ENCODE measurements around the gene CRELD1. TPM values are rescaled to one million over a fixed set of nuclear protein-coding genes. Genes with fewer than 3 reads are reported as not detected.
A peak's percentile ranks its signal among the peaks of the same experiment; 100 is the strongest.

The CRELD1 gene
- polyA plus RNA-seq, 5 donors = 37.8 to 75.1 (median 58.3) TPM

- no peak for DNase-seq
Measured at GRCh38 chr3:9902372-9903237, 31.0 kb upstream of the CRELD1 start, which contains the start of gene IL17RE. Gene IL17RE, plus strand, starts transcription at chr3:9902848. Its CDS starts 85 bp downstream, at chr3:9902933.

- DNase-seq = no peak
Measured at GRCh38 chr3:9903238-9903624, 30.4 kb upstream of the CRELD1 start.

- no peak for DNase-seq
Measured at GRCh38 chr3:9903904-9904303, 29.7 kb upstream of the CRELD1 start.

GRCh38 chr3:9906480-9906879 is 27.2 kb upstream of the CRELD1 start:
- DNase-seq = no peak

- DNase-seq = no peak
Measured at GRCh38 chr3:9908286-9908685, 25.3 kb upstream of the CRELD1 start.

GRCh38 chr3:9909221-9910013 is 24.2 kb upstream of the CRELD1 start:
- DNase-seq = no peak

GRCh38 chr3:9911863-9912262 is 21.8 kb upstream of the CRELD1 start:
- no peak for DNase-seq

- DNase-seq = no peak
Measured at GRCh38 chr3:9912294-9912935, 21.2 kb upstream of the CRELD1 start.

GRCh38 chr3:9913601-9914000 is 20.0 kb upstream of the CRELD1 start:
- no peak for DNase-seq

GRCh38 chr3:9914011-9914410 is 19.6 kb upstream of the CRELD1 start:
- no peak for DNase-seq

GRCh38 chr3:9914559-9915253 is 18.9 kb upstream of the CRELD1 start:
- DNase-seq = no peak

- DNase-seq = peak in 1 of 2 donors; percentile 66
Measured at GRCh38 chr3:9915254-9916141, 18.1 kb upstream of the CRELD1 start.

- no peak for DNase-seq
Measured at GRCh38 chr3:9916346-9916733, 17.3 kb upstream of the CRELD1 start.

GRCh38 chr3:9916734-9917680 is 16.6 kb upstream of the CRELD1 start, which contains the start of gene IL17RC:
Gene IL17RC, plus strand, starts transcription at chr3:9917098. Its CDS starts 218 bp downstream, at chr3:9917316.
- peak; percentile 81 to 83 for DNase-seq

GRCh38 chr3:9917820-9918219 is 15.8 kb upstream of the CRELD1 start:
- no peak for DNase-seq

GRCh38 chr3:9918261-9919038 is 15.2 kb upstream of the CRELD1 start:
- no peak for DNase-seq

- no peak for DNase-seq
Measured at GRCh38 chr3:9928158-9928557, 5.5 kb upstream of the CRELD1 start.

- no peak for DNase-seq
Measured at GRCh38 chr3:9930804-9931418, 2.7 kb upstream of the CRELD1 start.

Measured in right lung (tissue), 5 donors.